GM19397 (cell line): ENCODE results near the gene PARP8.

Source experiments
- ATAC-seq: cut with Tn5 transposase; IDR thresholded peaks from one replicate; pipeline ENCODE4 v1.9.1; 2021; ENCODE audit warnings: mild to moderate bottlenecking, moderate library complexity; ENCODE audit not compliant: unreplicated experiment

Gene PARP8

DNA sequence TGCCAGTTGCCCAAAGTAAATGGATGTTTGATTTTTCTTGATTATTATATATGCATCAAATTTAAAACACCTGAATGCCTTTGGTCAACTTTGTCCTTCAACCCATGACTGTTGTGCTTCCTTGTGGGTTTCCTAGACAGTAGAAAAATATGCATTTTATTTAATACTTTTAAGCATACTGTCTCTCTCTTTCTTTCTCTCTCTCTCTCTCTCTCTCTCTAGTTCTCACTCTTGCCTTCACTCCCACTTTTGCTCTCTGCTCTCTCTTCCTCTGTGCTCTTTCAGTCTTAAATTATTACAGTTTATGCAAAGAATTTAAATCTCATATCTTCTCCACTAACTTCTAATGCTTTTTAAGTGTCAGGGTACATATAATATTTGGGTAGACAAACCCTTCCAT lies 173.0 kb downstream of the PARP8 start:
- ATAC-seq = no peak

DNA sequence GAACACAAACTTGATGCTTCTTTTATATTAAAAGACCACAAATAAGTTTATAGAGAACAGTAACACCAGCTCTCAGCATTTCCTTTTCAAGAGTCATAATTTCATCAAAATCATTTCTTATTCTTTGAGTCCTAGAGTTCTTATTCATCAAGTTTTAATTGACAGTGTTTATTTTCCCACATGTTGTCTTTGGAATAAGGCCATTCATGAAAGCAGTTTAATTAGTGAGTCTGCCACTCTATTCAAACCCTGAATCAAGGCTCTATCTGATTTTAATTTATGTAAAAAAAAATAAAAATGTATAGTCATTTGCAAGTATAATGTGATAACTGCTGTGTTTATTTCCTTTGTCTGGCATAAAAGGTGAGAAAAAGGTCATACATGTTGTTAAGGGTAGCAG lies 176.7 kb downstream of the PARP8 start:
- ATAC-seq = no peak

DNA sequence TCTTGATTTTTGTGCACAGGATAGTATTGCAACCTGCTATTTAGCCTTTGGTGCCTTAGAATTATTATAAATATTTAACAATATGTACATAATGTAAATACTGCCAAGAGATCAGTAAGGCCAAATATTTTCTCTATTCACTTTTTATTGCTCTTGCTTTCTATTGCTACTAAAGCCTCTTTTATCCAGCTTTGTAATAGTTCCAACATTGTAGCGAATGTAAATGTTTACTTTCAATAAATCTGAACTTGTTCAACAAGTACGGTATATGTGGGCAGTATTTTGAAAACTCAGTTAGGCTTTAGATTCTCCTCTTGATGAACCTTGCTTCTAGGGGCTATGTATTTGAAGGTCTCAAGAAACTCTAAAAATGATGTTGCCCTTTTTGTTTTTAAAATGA lies 179.8 kb downstream of the PARP8 start:
- ATAC-seq = no peak

- ATAC-seq = no peak
Observed at GRCh38 chr5:50849554-50849953, 183.1 kb downstream of the PARP8 start.

DNA sequence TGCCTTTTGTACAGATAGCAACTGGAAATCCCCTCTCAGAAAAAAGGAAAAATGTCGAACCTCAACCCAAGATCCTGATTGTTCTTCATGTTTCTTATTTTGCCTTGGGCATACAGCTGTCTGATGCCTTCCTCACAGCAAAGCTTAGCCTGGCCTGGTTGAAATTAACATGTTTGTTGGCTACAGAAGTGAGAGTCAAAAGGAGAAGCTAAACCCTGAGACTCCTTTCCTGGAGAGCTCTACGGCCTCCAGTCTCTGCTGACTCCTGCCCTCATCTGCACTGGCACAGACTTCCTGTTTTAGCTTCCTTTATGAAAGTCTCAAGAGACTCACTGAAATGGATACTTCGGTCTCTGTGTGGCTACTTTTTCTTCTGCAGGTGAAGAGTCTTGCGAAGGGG lies 186.7 kb downstream of the PARP8 start:
- peak; percentile 72 for ATAC-seq

GRCh38 chr5:50854082-50854481 lies 187.6 kb downstream of the PARP8 start:
- no peak for ATAC-seq

DNA sequence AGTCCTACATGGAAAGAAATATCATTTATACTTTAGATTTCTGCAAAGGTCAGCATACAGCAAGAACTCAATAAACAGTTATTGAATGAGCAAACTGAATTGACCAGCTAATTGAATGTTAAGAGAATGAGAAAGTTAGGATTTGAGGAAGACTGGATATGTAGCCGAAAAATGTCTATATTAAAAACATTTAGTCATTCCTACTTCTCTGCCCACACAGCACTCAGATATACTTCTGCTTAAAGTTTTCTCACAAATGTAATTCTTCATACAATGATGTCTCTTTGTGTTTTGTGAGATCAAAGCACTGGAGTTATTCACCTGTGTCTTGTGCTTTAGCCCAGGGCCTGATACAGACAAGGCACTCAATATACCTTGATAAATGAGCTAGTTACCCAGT lies 188.6 kb downstream of the PARP8 start:
- no peak for ATAC-seq

DNA sequence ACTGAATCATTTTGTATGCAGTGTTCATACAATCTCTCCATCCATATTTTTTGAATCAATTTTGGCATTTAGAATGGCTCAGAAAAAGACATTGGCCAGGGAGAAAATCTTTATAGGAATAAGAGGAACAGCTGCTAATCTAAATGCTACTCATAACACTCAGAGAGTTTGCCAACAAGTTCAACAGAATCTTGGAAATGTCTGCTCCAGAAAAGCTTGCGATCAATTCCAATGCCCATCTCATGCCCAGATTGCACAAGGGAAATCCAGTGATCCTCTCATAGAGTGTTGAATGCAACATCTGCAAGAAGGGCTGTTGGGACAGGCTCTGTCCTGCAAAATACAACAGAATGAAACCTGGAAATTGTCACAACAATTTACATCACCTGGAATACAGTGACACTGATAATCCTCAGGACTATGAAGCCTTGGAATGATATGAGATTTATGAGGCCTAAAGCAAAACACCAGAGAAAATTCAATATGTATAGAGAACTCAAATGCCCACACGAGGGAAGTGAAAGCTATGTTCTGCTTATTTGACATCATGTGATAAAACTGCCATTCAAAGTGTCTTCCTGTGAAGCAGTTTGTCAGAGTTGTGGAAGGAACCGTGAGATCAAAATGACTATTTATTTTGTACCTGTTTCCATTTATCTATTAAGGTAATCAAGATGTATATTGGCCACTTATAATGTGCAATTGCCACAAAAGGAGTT lies 190.1 kb downstream of the PARP8 start:
- ATAC-seq = peak; percentile 74

DNA sequence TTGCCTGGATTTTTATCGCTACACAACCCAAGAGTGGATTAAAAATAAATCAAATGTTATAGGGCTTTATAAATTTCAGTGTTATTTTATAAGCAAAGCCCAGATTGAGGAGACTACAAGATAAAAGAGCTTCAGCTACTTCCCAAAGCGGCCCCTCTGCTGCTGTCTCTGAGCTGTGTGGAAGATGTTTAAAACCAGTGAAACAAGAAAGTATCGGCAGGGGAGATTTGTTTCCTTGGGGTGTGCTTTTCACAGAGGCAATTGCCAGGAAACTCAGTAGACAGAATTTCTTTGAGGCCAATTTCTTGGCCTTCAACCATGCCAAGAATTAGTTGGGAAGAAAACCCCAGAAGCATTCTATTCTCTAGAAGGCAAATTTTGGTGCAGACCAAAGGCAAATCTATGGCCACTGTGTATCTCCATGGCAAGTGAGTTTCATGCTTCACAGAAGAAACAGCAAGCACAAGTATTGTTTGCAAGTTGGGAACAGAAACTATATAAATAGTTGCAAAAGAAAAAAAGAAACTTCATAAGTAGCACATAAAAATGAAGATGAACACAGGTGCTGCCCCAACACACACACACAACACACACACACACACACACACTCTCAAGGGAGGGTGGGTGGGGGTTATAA lies 197.2 kb downstream of the PARP8 start:
- ATAC-seq = no peak

GRCh38 chr5:50864466-50864865 lies 198.0 kb downstream of the PARP8 start:
- ATAC-seq = no peak

GRCh38 chr5:50866415-50866814 lies 200.0 kb downstream of the PARP8 start:
- no peak for ATAC-seq

DNA sequence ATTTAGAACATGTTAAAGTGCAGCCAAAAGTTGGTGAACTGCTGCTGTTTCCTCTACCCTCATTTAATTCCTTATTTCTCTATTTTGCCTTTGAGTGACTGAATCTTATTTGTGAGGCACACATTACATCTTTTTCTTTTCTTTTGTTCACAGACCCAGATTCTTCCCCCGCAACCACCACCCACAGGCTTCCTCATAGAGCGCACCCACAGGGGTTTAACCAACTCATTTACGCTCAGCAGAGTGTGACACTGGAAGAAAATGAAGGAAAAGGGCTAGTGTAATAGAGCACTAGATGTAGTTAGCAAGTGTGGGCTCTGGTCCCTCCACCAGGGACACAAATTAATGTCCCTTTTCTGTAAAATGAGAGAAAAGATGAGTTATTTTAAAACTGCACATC lies 200.7 kb downstream of the PARP8 start:
- ATAC-seq = no peak

- no peak for ATAC-seq
Observed at GRCh38 chr5:50873595-50874277, 207.3 kb downstream of the PARP8 start.

DNA sequence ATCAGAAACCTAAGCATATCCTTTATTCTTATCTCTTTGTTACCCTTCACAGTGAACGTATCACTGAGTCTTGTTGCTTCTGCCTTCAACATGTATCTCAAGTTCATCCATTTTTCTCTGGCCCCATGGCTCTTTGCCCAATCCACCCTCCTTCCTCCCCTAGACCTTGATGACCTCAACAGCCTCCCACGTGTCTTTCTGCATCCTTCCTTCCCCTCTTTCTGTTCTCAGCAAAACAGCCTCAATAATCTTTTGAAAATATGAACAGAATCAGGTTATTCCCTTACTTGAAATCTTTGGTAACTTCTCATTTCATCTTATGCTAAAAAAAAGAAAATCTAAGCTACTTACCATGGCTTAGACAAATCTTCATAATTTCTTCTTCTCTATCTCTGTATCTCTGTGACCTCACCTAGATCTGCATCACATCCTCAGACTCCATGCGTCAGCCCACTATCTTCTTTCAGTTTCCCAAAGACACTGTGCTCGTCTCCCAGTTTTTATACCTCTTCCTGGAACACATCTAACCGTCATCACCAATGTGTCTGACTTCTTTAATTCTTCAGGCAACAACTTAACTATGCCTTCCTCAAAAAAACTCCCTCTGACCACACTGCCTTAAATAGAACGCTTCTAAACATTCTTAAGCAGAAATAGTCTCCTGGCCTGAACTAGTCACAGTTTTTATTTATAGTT lies 208.0 kb downstream of the PARP8 start:
- no peak for ATAC-seq

DNA sequence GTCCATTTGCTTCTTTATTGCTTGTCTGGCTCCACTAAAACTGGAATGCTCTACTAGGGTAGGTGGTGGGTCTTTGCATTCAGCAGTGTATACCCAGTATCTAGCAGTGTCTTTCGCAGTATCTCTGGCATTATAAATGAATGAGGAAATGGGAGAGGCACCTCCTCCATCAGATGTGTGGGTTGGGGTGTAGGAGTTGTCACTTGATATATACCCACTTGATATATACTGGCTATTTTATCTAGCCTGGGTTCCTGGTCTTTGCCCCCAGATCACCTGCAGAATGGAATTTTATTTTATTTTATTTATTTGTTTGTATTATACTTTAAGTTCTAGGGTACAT lies 208.5 kb downstream of the PARP8 start:
- no peak for ATAC-seq

DNA sequence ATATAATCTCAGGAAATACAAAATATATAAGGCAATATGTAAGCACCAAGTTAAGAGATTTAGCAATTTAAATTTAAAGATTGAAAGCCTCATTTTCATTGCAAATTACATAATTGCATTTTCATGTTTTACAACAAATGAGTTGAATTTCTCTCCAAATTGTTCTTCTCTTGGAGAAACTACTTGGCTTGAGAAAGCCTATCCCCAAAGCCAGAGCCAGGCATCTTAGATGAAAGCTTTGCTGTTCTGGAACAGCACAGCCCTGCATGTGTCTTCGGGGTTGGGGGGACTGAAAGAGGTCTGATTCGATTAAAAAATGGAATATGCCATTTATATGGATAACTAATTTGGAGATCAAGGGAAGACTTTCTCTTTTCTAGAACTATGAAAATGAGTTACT lies 212.0 kb downstream of the PARP8 start:
- no peak for ATAC-seq

DNA sequence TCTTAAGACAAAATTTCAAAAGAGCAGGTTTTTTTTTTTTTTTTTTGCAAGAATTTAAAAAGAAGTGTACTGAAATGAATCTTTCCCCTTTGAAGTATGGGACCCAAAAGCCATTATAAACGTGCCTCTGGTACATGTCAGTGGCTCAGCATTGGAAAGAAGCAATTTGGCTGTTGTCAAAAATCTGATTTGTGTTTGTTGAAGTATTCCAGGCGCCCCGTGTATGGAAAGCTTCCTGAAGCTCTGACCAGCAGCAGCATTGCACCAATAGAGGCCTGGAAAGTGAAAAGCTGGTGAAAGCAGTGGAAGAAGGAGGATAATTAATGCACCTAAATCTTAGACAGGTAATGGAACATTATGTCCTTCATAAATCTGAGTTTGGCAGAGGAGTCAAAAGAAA lies 215.0 kb downstream of the PARP8 start:
- ATAC-seq = no peak

GRCh38 chr5:50886657-50887345 lies 220.4 kb downstream of the PARP8 start:
- ATAC-seq = no peak

GRCh38 chr5:50887889-50888633 lies 221.6 kb downstream of the PARP8 start:
- ATAC-seq = no peak

DNA sequence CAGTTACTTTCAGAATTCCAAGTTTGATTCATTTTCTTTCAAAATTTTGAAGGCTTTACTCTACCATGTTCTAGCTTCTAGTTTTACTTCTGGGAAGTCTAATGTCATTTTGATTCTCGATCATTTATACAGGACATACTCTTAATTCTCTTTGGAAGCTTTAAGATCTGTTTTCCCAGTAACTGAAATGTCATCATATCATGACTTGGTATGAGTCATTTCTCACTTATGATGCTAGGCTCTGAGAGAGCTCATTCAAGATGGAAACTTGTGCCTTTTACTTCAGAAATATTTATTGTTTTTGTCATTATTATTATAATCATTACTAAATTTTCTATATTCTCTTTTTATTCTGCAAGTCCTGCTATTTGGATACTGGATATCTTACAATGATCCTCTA lies 222.3 kb downstream of the PARP8 start:
- no peak for ATAC-seq
